ENCODE results near the gene GALNT16.

Gene GALNT16

GRCh38 chr14:69232388-69232787 lies 27.6 kb upstream of the GALNT16 start:
- no peak for TF ChIP-seq TCF12 (IDR thresholded peaks at IDR 0.05; ENCODE audit: low read depth)
- no peak for TF ChIP-seq EGR1 (IDR thresholded peaks at IDR 0.05)
- TF ChIP-seq YY1 (IDR thresholded peaks at IDR 0.05; ENCODE audit: low read depth), result no peak
- TF ChIP-seq ZBTB7A (IDR thresholded peaks at IDR 0.05; ENCODE audit: low read depth), result no peak
- TF ChIP-seq CREB1 (IDR thresholded peaks at IDR 0.05; ENCODE audit: low read depth), result no peak
- TF ChIP-seq TAF1 (IDR thresholded peaks at IDR 0.05; ENCODE audit: low read depth), result no peak
- no peak for TF ChIP-seq NFIC (IDR thresholded peaks at IDR 0.05)
- TF ChIP-seq CEBPB (IDR thresholded peaks at IDR 0.05), result no peak
- TF ChIP-seq TEAD4 (IDR thresholded peaks at IDR 0.05), result no peak
- no peak for TF ChIP-seq FOXM1 (IDR thresholded peaks at IDR 0.05; ENCODE audit: borderline replicate concordance, low read depth)
- no peak for TF ChIP-seq RAD21 (IDR thresholded peaks at IDR 0.05; ENCODE audit: low read depth)
- TF ChIP-seq, protein P1, sequence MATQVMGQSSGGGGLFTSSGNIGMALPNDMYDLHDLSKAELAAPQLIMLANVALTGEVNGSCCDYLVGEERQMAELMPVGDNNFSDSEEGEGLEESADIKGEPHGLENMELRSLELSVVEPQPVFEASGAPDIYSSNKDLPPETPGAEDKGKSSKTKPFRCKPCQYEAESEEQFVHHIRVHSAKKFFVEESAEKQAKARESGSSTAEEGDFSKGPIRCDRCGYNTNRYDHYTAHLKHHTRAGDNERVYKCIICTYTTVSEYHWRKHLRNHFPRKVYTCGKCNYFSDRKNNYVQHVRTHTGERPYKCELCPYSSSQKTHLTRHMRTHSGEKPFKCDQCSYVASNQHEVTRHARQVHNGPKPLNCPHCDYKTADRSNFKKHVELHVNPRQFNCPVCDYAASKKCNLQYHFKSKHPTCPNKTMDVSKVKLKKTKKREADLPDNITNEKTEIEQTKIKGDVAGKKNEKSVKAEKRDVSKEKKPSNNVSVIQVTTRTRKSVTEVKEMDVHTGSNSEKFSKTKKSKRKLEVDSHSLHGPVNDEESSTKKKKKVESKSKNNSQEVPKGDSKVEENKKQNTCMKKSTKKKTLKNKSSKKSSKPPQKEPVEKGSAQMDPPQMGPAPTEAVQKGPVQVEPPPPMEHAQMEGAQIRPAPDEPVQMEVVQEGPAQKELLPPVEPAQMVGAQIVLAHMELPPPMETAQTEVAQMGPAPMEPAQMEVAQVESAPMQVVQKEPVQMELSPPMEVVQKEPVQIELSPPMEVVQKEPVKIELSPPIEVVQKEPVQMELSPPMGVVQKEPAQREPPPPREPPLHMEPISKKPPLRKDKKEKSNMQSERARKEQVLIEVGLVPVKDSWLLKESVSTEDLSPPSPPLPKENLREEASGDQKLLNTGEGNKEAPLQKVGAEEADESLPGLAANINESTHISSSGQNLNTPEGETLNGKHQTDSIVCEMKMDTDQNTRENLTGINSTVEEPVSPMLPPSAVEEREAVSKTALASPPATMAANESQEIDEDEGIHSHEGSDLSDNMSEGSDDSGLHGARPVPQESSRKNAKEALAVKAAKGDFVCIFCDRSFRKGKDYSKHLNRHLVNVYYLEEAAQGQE (IDR thresholded peaks at IDR 0.05; ENCODE audit: low read depth), result no peak

DNA sequence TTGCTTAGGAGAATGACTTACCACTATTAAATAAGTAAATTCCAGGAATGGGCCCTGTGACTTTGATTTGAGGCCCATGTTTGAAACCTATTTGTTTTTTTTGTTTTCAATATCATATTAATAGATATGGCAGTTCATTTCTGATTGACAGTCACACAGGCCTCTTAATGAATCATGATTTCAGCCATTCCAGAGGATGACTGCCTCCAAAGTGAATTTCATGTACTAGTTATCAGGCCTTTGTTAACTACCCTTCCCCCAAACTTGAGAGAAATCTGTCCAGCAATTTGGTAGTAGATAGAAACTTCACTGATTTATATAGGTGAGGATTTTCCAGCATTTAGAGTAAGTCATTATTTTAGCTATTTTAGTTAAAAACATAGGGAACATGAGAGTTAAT lies 25.9 kb upstream of the GALNT16 start:
- no peak for TF ChIP-seq EP300 (IDR thresholded peaks at IDR 0.05; ENCODE audit: borderline replicate concordance)
- no peak for TF ChIP-seq TAF1 (IDR thresholded peaks at IDR 0.05; ENCODE audit: low read depth)
- TF ChIP-seq, protein P2, sequence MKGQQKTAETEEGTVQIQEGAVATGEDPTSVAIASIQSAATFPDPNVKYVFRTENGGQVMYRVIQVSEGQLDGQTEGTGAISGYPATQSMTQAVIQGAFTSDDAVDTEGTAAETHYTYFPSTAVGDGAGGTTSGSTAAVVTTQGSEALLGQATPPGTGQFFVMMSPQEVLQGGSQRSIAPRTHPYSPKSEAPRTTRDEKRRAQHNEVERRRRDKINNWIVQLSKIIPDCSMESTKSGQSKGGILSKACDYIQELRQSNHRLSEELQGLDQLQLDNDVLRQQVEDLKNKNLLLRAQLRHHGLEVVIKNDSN (IDR thresholded peaks at IDR 0.05), result no peak
- TF ChIP-seq RAD21 (IDR thresholded peaks at IDR 0.05; ENCODE audit: low read depth), result no peak
- no peak for TF ChIP-seq CEBPB (IDR thresholded peaks at IDR 0.05)
- TF ChIP-seq, protein P3, sequence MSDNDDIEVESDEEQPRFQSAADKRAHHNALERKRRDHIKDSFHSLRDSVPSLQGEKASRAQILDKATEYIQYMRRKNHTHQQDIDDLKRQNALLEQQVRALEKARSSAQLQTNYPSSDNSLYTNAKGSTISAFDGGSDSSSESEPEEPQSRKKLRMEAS (IDR thresholded peaks at IDR 0.05), result no peak
- TF ChIP-seq EGR1 (IDR thresholded peaks at IDR 0.05), result no peak
- no peak for TF ChIP-seq TCF12 (IDR thresholded peaks at IDR 0.05; ENCODE audit: low read depth)
- TF ChIP-seq, protein P1 (IDR thresholded peaks at IDR 0.05; ENCODE audit: low read depth), result no peak
- no peak for TF ChIP-seq FOXM1 (IDR thresholded peaks at IDR 0.05; ENCODE audit: borderline replicate concordance, low read depth)
- no peak for TF ChIP-seq NFIC (IDR thresholded peaks at IDR 0.05)
- TF ChIP-seq TEAD4 (IDR thresholded peaks at IDR 0.05), result no peak
- TF ChIP-seq CREB1 (IDR thresholded peaks at IDR 0.05; ENCODE audit: low read depth), result no peak

- no peak for TF ChIP-seq EGR1 (IDR thresholded peaks at IDR 0.05)
- TF ChIP-seq FOXM1 (IDR thresholded peaks at IDR 0.05; ENCODE audit: borderline replicate concordance, low read depth), result no peak
- TF ChIP-seq, protein P1 (IDR thresholded peaks at IDR 0.05; ENCODE audit: low read depth), result no peak
- TF ChIP-seq NFIC (IDR thresholded peaks at IDR 0.05), result no peak
- TF ChIP-seq, protein P3 (IDR thresholded peaks at IDR 0.05), result no peak
- TF ChIP-seq YY1 (IDR thresholded peaks at IDR 0.05; ENCODE audit: low read depth), result no peak
Observed at GRCh38 chr14:69235708-69236107, 24.2 kb upstream of the GALNT16 start.

GRCh38 chr14:69237142-69237541 lies 22.8 kb upstream of the GALNT16 start:
- TF ChIP-seq, protein P1 (IDR thresholded peaks at IDR 0.05; ENCODE audit: low read depth), result no peak
- TF ChIP-seq, protein P2 (IDR thresholded peaks at IDR 0.05), result no peak
- no peak for TF ChIP-seq ZBTB7A (IDR thresholded peaks at IDR 0.05; ENCODE audit: low read depth)
- TF ChIP-seq TEAD4 (IDR thresholded peaks at IDR 0.05), result no peak
- TF ChIP-seq TCF12 (IDR thresholded peaks at IDR 0.05; ENCODE audit: low read depth), result no peak
- TF ChIP-seq CEBPB (IDR thresholded peaks at IDR 0.05), result no peak
- no peak for TF ChIP-seq RAD21 (IDR thresholded peaks at IDR 0.05; ENCODE audit: low read depth)
- TF ChIP-seq EP300 (IDR thresholded peaks at IDR 0.05; ENCODE audit: borderline replicate concordance), result no peak
- TF ChIP-seq EGR1 (IDR thresholded peaks at IDR 0.05), result no peak
- TF ChIP-seq TAF1 (IDR thresholded peaks at IDR 0.05; ENCODE audit: low read depth), result no peak
- no peak for TF ChIP-seq CREB1 (IDR thresholded peaks at IDR 0.05; ENCODE audit: low read depth)
- TF ChIP-seq FOXM1 (IDR thresholded peaks at IDR 0.05; ENCODE audit: borderline replicate concordance, low read depth), result no peak
- TF ChIP-seq, protein P3 (IDR thresholded peaks at IDR 0.05), result no peak
- no peak for TF ChIP-seq YY1 (IDR thresholded peaks at IDR 0.05; ENCODE audit: low read depth)
- TF ChIP-seq NFIC (IDR thresholded peaks at IDR 0.05), result no peak

Measured in Ishikawa (cell line).